Measurements from ENCODE around the gene SMC1B. TPM values are rescaled to one million over a fixed set of nuclear protein-coding genes. Genes with fewer than 3 reads are reported as not detected.

The SMC1B gene
- total RNA-seq, 1 experiment from 2014 or later = 0.10 TPM

DNA sequence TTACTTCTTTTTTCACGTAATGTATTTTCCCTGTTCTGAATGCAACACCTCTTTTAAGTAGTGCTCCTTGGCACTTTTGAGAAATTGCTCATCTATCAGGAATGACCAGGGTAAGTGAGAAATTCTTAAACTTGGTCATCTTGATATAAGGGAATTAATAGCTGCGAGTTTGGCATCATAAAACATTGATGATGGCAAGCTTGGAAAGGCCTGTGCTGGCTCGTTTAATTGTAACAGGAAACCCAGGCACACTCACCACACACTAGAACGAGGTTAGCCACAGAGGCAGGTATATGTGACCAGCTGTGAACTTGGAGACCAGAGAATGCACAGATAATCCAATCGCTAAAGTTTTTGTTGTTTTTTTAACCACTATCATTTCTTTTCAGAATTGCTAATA is 79.3 kb downstream of the SMC1B start:
- Histone ChIP-seq H3K27ac (ENCODE audit: low read length) (no peak overlapping the region), H3K27me3 (ENCODE audit: control insufficient read depth, insufficient read depth, low read length) (no peaks in the 10 kb centered on the region), H3K4me3 (ENCODE audit: low read depth in 2 of 2, low read length in 2 of 2) (no peak overlapping the region), H3K36me3 (ENCODE audit: control insufficient read depth, insufficient read depth, low read length) (no peaks in the 10 kb centered on the region), H3K9me3 (ENCODE audit: control insufficient read depth, insufficient read depth, low read depth, low read length) (no peaks in the 10 kb centered on the region), H3K4me1 (ENCODE audit: control insufficient read depth, insufficient read depth, low read length) (no peaks in the 10 kb centered on the region)
- TF ChIP-seq POLR2AphosphoS5 (IDR thresholded peaks at IDR 0.05; ENCODE audit: low read depth, low read length) (no peak), SIN3A (IDR thresholded peaks at IDR 0.05; ENCODE audit: borderline replicate concordance, insufficient read depth, low read depth, low read length) (no peak), TCF7L2 (IDR thresholded peaks at IDR 0.05; ENCODE audit: low read depth, low read length) (no peak)
- TF ChIP-seq, protein P1, sequence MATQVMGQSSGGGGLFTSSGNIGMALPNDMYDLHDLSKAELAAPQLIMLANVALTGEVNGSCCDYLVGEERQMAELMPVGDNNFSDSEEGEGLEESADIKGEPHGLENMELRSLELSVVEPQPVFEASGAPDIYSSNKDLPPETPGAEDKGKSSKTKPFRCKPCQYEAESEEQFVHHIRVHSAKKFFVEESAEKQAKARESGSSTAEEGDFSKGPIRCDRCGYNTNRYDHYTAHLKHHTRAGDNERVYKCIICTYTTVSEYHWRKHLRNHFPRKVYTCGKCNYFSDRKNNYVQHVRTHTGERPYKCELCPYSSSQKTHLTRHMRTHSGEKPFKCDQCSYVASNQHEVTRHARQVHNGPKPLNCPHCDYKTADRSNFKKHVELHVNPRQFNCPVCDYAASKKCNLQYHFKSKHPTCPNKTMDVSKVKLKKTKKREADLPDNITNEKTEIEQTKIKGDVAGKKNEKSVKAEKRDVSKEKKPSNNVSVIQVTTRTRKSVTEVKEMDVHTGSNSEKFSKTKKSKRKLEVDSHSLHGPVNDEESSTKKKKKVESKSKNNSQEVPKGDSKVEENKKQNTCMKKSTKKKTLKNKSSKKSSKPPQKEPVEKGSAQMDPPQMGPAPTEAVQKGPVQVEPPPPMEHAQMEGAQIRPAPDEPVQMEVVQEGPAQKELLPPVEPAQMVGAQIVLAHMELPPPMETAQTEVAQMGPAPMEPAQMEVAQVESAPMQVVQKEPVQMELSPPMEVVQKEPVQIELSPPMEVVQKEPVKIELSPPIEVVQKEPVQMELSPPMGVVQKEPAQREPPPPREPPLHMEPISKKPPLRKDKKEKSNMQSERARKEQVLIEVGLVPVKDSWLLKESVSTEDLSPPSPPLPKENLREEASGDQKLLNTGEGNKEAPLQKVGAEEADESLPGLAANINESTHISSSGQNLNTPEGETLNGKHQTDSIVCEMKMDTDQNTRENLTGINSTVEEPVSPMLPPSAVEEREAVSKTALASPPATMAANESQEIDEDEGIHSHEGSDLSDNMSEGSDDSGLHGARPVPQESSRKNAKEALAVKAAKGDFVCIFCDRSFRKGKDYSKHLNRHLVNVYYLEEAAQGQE (IDR thresholded peaks at IDR 0.05; ENCODE audit: insufficient read depth in 1 of 2, low read depth in 2 of 2, low read length in 1 of 2) = no peak
- TF ChIP-seq, protein P2, sequence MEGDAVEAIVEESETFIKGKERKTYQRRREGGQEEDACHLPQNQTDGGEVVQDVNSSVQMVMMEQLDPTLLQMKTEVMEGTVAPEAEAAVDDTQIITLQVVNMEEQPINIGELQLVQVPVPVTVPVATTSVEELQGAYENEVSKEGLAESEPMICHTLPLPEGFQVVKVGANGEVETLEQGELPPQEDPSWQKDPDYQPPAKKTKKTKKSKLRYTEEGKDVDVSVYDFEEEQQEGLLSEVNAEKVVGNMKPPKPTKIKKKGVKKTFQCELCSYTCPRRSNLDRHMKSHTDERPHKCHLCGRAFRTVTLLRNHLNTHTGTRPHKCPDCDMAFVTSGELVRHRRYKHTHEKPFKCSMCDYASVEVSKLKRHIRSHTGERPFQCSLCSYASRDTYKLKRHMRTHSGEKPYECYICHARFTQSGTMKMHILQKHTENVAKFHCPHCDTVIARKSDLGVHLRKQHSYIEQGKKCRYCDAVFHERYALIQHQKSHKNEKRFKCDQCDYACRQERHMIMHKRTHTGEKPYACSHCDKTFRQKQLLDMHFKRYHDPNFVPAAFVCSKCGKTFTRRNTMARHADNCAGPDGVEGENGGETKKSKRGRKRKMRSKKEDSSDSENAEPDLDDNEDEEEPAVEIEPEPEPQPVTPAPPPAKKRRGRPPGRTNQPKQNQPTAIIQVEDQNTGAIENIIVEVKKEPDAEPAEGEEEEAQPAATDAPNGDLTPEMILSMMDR (IDR thresholded peaks at IDR 0.05) = no peak
- ATAC-seq = no peak
- intact Hi-C loops (cut with micrococcal nuclease; ENCODE audit: unreplicated experiment) = no loop called here
- in situ Hi-C loops (cut with HindIII; ENCODE audit: low pct_unique_long_range_greater_than_20kb, low sequenced_read_pairs) = no loop called here
- CTCF ChIA-PET = no interaction called here
- POLR2A ChIA-PET = interaction anchor here (0.6 kb wide), 4 partner anchors 55 to 1674 kb away, joined by 3 to 12 read pairs (median 5); no protein-coding TSS in a partner anchor
- no TSS peak for BruUV-seq (replicated peaks)
- DNase-seq (ENCODE audit: low read depth, low spot score) = no peak

DNA sequence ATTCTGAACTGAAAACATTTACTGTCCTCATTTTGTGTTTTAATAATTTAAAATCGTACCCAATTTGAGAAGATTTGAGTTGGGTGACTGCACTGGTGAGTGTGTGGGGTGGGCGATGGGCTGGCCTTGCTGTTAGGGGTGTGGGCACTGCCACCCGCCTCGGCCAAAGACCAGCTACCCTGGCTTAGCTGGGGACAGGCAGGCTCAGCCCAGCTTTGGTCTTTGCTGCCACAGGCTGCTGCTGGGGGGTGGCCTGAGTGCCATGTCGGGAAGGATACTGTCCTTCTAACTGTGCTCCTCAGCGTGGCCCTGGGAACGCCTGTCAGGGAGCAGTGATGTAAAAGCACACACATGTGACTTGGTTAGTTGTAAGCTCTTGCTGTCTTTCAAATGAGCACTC is 81.4 kb downstream of the SMC1B start:
- H3K27ac ChIP-seq (ENCODE audit: low read length) = no peak overlapping the region
- in situ Hi-C loops (cut with HindIII; ENCODE audit: low pct_unique_long_range_greater_than_20kb, low sequenced_read_pairs) (no loop called here), intact Hi-C loops (cut with micrococcal nuclease; ENCODE audit: unreplicated experiment) (no loop called here)
- BruUV-seq (replicated peaks) = no TSS peak
- no peaks in the 10 kb centered on the region for H3K36me3 ChIP-seq (ENCODE audit: control insufficient read depth, insufficient read depth, low read length)
- CTCF ChIA-PET = no interaction called here
- no peak overlapping the region for H3K4me3 ChIP-seq (ENCODE audit: low read depth in 2 of 2, low read length in 2 of 2)
- H3K27me3 ChIP-seq (ENCODE audit: control insufficient read depth, insufficient read depth, low read length) = no peaks in the 10 kb centered on the region
- POLR2A ChIA-PET = no interaction called here
- H3K4me1 ChIP-seq (ENCODE audit: control insufficient read depth, insufficient read depth, low read length) = no peaks in the 10 kb centered on the region
- TF ChIP-seq TCF7L2 (IDR thresholded peaks at IDR 0.05; ENCODE audit: low read depth, low read length) (no peak), POLR2AphosphoS5 (IDR thresholded peaks at IDR 0.05; ENCODE audit: low read depth, low read length) (no peak)
- TF ChIP-seq, protein P1 (IDR thresholded peaks at IDR 0.05; ENCODE audit: insufficient read depth in 1 of 2, low read depth in 2 of 2, low read length in 1 of 2) = no peak
- no peak for DNase-seq (ENCODE audit: low read depth, low spot score)
- ATAC-seq = no peak
- no peaks in the 10 kb centered on the region for H3K9me3 ChIP-seq (ENCODE audit: control insufficient read depth, insufficient read depth, low read depth, low read length)
